HG02973 (cell line): ENCODE results near the gene AMBP.
"Not testable (repeated sequence)": the region's sequence is repeated elsewhere in the genome, so short reads cannot be mapped to it uniquely, and the experiment has no call there.

Experiments
- ATAC-seq: cut with Tn5 transposase; IDR thresholded peaks from one replicate; pipeline ENCODE4 v1.9.1; 2021; ENCODE audit warnings: moderate library complexity; ENCODE audit not compliant: unreplicated experiment

Gene AMBP

DNA sequence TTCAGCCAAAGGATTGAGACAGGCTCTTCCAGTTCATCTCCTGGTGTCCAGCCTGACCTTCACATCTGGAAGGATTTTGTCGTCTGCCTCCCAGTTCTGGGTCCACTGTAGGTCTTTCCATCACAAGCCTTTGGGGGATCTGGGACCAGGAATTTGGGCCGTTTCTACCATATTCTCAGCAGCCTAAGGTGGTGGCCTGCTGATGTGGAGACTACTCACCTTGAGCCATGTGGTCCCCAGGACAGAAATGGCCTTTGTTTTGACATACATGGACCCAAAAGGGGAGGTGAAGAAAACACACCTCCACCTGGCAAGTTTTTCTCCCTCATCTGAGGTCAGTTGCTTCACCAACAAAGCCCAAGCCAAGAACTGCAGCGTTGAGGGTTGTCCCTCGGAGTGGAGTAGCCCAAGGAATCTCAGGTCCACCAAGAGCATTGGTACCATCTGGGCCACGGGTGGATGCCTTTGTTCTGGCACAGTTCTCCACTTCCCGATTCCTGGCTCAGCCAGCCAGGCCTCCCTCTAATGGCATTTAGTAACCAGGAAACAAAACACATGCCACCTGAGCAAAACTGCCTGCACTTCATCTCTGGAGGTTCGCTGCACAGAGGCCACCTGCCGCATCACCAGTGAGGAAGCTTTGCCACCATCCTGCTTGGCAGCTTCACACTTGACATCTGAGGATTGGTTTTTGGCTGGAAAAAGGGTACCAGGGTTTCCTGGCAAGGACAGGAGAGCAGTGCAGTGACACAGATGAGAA is 24.7 kb downstream of the AMBP start:
- no peak for ATAC-seq

DNA sequence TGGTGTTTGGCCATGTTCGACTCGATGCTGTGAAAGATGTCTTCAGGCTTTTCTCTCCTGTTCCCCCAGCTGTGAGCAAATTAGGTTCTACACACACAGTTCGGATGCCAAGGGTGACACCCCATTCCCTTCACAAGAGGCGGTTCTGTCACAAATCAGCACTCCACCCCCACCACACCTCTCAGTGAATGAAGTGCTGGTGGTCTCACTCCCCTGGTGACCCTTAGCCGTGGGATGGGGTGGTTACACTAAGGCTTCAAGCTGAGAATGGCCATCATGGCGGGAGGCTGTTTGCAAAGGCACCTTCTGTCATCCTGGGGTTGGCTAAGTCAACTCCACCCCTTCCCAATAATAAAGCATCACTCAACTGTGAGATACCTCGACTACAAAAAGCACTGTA is 26.4 kb downstream of the AMBP start:
- ATAC-seq = no peak

DNA sequence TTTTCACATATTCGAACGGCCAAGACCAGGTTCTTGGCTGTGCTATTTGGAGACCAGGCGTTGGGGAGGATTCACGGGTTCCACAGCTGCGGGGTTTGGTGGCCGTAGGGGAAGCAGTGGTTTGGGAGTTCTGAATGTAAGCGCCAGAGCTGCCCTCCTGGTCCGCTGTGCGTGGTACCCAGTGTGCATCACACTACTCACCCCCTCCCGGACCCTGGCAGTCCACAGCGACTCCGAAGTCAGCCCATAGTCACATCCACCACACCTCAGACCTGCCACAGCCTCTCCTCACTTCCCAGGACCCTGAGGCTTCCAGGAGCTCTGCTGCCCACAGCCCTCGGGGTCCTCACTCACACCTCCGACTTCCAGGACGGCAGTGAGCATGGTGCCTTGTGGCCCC is 26.8 kb downstream of the AMBP start:
- no peak for ATAC-seq

DNA sequence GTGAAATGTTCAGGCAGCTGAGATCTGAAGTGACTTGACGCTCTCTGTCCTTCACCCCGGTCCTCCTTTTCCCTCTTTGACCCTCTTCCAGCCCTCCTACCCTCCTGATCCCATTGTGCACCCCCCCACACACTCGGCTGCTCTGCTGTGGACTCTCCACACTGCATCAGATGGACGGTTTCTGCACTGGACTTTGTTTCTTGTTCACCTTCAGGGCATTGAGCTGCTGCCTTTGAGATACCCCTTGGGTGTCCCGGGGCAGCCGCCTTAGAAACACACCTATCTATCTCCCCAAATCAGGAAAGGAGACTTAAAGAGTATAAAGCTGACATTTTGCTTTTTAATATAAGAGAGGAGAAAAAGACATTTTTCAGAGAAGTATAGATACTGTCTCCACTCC is 27.5 kb downstream of the AMBP start:
- ATAC-seq = no peak

DNA sequence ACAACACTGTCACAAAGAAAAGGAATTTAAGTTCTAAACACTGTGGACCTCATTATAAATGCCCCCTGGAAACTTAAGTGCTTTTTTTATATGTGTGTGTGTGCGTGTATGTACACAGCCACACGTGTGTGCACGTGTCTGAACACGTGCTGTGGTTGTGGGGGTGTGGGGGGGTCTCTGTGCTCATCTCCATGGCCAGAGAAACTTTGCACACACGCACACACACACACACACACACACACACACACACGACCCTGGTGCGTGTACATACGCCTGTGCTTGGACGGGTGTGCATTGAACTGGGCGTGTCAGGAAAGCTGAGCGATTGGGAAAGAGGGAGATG is 27.9 kb downstream of the AMBP start:
- no peak for ATAC-seq

DNA sequence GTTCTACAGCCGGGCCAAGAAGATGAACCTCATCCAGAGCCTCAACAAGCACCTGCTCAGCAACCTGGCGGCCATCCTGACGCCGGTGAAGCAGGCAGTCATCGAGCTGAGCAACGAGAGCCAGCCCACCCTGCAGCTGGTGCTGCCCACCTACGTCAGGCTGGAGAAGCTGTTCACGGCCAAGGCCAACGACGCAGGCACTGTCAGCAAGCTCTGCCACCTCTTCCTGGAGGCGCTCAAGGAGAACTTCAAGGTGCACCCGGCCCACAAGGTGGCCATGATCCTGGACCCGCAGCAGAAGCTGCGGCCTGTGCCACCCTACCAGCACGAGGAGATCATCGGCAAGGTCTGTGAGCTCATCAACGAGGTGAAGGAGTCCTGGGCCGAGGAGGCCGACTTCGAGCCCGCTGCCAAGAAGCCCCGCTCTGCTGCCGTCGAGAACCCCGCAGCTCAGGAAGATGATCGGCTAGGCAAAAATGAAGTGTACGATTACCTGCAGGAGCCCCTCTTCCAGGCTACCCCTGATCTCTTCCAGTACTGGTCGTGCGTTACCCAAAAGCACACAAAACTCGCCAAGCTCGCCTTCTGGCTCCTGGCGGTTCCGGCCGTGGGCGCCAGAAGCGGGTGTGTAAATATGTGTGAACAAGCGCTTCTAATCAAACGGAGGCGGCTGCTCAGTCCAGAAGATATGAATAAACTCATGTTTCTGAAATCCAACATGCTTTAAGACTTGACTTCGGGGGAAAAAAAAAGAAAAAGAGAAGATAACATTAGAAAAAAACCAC is 28.5 kb downstream of the AMBP start:
- no peak for ATAC-seq

DNA sequence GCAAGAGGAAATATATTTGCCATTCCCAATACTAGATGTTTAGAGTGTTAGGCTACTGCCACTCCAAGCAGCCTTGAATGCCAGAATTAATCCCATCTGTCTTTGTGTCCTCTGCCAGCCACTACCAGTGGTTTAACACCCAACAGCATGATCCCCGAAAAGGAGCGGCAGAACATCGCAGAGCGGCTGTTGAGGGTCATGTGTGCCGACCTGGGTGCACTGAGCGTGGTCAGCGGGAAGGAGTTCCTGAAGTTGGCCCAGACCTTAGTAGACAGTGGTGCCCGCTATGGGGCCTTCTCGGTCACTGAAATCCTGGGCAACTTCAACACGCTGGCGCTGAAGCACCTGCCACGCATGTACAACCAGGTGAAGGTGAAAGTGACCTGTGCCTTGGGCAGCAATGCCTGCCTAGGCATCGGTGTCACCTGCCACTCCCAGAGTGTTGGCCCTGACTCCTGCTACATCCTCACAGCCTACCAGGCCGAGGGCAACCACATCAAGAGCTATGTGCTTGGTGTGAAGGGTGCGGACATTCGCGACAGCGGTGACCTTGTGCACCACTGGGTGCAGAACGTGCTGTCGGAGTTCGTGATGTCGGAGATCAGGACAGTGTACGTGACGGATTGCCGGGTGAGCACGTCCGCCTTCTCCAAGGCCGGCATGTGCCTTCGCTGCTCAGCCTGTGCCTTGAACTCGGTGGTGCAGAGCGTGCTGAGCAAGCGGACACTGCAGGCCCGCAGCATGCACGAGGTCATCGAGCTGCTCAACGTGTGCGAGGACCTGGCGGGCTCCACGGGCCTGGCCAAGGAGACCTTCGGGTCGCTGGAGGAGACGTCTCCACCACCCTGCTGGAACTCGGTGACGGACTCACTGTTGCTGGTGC is 29.3 kb downstream of the AMBP start:
- ATAC-seq = no peak

DNA sequence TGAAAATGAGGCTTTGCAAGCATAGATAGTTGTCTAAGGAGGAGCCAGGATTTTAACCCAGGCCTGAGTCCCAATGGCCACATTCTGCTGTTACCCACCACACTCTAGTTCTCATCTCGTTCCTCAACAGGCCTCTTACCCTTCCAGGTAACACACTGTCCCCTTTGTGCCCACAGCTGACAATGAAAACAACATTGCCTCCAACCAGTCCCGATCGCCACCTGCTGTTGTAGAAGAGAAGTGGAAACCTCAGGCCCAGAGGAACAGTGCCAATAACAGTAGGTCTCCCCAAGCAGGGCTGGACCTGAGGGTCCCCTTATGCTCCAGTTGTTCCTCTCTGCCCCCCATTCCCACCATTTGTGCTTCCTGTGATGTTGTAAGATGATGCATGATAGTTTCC is 30.4 kb downstream of the AMBP start:
- ATAC-seq = no peak

DNA sequence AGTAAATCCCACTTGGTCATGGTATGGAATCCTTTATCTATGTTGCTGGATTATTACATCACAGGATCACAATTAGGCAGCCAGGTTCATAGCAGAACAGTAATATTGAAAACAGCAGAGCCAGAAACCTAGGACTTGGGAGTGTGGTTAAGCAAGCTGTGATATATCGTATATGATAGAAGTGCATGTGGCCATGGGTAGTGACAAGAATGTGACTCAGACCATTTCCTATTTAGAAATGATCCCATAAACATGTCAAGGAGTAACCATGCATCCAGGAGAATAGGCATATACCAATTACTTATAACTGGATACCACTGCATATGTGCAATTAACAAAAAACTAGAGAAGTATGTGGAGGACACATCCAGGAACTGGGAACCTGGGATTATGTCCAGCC is 31.2 kb downstream of the AMBP start:
- ATAC-seq = no peak

DNA sequence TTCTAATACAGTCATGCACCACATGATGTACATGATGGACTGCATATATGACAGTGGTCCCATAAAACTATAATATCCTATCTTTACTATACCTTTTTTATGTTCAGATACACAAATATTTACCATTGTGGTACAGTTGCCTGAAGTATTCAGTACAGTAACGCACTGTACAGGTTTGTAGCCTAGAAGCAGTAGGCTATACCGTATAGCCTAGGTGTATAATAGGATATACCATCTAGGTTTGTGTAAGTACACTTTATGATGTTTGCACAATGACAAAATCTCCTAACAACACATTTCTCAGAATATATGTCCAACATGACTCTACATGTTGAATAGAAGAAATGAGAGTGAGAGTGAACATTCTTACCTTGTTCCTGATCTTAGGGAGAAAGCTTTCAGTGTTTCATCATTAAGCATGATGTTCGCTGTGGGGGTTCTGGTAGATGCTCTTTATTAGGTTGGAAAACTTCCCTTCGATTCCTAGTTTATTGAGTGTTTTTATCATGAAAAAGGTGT is 31.8 kb downstream of the AMBP start:
- no peak for ATAC-seq

DNA sequence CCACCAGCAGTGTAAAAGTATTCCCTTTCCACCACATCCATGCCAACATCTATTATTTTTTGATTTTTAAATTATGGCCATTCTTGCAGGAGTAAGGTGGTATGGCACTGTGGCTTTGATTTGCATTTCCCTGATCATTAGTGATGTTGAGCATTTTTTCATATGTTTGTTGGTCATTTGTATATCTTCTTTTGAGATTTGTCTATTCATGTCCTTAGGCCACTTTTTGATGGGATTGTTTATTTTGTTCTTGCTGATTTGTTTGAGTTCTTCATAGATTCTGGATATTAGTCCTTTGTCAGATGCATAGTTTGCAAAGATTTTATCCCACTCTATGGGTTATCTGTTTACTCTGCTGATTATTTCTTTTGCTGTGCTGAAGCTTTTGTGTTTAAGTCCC is 34.4 kb downstream of the AMBP start:
- ATAC-seq = not testable (repeated sequence)

DNA sequence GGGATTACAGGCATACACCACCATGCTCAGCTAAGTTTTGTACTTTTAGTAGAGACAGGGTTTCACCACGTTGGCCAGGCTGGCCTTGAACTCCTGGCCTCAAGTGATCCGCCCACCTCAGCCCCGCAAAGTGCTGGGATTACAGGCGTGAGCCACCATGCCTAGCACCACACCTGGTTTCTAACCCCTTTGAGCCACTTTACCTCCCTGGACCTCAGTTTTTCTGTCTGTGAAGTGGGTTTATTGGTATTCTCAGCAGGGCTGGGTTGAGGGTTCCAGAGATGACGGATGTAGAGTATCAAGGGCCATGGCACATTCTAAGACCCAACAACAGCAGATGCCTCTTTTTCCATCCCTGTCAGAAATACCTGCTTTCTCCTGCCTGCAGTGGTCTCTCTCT is 38.6 kb downstream of the AMBP start:
- no peak for ATAC-seq

DNA sequence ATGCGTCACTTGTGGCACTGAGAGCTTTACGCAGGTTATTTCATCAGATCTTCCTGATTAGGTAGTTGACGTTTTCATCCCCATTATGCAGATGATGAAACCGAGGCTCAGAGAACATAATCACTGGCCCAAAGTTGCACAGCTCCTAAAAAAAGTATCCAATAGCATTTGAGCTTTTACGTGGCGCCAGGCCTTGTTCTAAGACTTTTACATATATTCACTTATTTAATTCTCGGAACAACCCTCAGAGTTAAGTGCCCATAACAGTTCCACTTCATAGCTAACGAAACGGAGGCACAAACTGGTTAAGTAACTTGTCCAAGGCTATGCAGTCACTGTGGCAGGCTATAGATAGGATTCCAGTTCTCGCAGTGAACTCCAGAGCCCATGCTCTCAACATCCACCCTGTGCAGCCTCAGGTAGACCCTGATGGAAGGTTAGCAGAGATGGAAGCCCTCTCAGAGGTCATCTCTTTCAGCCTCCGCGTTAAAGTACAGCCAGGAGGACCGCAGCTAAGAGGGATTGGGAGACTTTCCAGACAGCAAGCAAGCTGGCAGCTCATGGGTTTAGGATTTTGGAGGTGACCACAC is 39.3 kb downstream of the AMBP start:
- ATAC-seq = no peak

DNA sequence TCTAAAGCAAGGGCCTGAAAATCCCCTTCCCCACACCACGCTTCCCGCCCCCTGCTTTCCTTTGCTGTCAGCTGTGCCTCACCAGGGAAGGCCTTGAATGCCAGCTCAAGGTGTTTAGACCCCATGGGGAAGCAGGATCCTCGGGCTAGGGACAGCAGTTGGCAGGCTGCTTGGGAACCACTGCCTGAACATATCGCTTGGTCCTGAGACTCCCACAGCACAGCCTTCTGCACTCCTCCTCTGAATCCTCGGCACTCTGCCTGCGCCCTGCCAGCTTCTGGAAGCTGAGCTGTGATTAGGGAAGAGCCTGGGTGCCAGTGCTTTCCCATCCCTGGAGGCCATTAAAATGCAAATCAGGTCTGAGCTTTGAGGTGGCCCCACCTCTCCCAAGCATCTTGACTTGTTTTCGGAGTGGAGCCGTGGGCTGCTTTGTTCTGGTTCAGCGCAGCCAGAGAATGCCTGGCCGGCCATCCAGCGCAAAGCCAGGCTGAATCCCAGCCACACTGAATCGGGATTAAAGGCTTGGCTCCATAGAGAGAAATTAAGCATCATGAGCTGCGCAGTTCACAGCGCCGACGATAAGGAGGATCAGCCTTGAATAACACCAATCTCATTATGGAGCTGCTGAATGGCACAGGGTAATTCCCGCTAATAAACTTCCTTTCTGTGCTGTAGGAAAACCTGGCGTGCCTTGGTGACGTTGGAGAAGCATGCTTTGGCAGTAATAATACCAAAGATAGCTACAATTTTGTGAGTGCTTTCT is 40.0 kb downstream of the AMBP start:
- ATAC-seq = no peak

DNA sequence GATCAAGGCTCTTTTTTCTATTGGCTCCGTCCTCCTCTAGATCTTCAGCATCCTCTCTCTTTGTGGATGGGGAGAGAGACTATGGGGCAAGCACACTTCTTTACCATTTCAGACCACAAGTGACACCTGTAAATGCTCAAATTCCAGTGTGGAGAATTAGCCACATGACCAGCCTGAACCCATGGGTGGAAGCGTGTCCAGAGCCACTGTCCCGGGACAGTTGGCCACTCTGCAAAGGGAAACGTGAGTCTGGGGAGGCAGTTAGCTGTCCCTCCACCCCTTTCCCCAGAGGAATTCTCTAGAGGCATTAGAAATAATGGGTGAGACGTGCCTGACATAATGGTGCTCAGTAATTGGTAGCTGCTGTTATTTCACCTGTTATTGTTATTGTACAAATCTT is 40.9 kb downstream of the AMBP start:
- no peak for ATAC-seq

DNA sequence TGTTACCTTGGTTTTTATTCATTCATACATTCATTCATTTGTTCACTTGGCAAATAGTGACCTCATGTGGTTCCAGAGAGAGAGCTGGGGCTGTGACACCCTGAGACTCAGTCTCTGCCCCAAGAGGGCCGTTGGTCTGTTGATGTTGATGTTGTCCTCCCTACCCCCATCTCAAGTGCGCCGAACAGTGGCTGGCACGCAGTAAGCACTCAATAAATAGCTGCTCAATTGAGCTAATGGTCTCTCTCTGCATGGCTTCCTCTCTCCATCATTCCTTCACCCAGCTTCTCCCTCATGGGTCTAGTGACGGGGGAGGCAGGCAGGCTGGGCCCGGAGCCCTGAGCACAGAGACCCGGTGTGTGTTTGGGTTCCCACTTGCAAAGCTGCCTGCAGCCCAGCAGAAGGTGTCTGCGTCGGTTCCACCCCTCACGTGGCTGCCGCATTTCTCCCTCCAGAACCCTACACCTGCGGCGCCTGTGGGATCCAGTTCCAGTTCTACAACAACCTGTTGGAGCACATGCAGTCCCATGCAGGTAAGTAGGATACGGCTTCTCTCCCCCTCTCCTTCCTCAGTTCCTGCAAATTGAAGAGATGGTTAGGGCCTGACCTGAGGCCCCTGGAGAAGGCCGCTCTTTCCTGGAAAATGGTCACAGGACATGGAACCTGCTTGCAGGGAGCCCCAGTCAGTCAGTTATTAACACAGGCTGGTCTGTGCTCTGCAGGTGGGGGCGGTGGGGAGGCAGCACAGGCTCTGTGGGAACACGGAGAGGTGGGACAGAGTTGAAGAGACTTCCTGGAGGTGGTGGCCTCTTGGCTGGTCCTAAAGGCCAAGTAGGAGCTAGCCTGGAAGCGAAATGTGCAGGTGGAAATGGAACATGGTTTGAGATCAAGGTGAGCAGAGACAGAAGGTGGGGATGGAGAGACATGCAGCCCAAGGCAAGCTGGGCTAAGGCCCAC is 42.0 kb downstream of the AMBP start:
- no peak for ATAC-seq

DNA sequence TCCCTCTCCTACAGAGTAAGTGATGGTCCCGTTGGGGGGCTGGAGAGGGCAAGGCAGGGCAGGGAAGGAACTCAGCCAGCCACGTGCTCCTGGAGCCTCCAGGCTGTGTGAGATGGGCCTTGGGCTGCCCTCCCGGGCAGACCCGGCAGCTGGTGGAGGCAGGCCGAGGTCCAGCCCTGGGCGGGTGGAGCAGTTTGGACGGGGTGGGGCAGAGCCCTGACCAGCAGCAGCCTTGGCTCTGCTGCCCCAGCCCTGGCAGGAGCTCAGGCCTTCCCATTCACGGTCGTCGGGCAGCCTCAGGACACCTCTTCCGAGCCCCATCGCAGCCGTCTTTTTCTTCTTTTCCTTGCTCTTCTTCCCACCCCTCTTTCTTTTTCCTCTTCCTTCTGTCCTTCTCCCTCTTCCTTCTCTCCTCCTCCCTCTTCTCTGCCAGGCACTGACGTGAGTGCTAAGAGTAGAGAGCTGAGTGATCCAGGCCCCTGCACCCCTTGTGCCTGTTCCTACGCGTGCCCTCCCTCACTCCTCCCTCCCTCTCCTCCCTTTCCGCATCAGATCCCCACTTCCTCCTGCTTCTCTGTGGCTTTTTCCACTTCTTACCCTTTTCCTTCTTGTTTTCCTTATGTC is 42.8 kb downstream of the AMBP start:
- ATAC-seq = no peak

DNA sequence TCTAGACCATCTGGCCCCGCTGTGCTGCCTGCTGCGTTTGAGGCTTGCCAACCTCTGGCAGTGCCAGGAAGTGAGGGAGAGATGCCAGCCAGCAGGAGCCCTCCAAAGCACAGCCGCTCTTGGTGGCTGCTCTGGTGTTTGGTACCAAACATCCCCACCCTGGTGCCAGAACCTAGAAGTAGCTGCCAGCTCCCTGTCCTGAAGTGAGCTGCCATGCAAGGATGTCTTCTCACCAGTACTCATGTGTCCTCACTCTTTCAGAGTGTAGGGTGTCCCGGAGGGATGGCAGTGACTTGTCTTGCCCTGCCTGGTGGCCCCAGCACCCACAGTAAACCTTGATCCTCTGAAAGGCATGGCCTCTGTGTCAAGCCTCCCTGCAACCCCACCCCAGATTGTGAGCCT is 43.4 kb downstream of the AMBP start:
- no peak for ATAC-seq

DNA sequence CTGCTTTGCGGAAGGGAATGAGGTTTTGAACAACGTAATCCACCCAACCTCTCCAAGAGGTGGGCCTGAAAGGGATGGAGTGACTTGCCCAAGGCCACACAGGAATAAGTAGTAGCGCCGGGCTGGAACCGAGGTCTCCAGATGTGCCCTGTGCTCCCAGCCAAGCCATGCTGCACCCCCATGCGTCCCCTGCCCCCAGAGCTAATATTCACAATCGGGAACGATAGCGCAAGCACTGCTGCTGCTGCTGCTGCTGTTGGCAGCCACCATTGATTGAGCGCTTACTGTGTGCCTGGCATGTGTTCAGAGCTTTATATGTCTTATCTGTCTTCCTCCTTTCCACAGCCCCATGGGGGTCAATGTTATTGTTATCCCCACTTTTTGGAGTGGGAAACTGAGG is 43.9 kb downstream of the AMBP start:
- no peak for ATAC-seq
